ENCODE results near the gene TTC23L. TPM values are rescaled to one million over a fixed set of nuclear protein-coding genes. Genes with fewer than 3 reads are reported as not detected.
A peak's percentile ranks its signal among the peaks of the same experiment; 100 is the strongest.
"Not testable (repeated sequence)": the region's sequence is repeated elsewhere in the genome, so short reads cannot be mapped to it uniquely, and the experiment has no call there.

TTC23L gene
- total RNA-seq, 1 donor from 2014 or later: not detected

GRCh38 chr5:34916518-34916917, 77.6 kb downstream of the TTC23L start:
- intact Hi-C loops (cut with DNase I): loop anchor here (5.0 kb wide), 1 partner anchor 259 kb away; the partner anchor contains the start of gene RAI14
- Histone ChIP-seq H3K9me3 (no peaks in the 10 kb centered on the region), H3K27me3 (no peaks in the 10 kb centered on the region), H3K4me1 (peaks cover 0 to 18% of the 10 kb centered on the region in 2 donors), H3K4me3 (peak overlapping the region; percentile 89 to 93), H3K36me3 (peaks cover 13 to 20% of the 10 kb centered on the region in 2 donors), H3K27ac (no peak overlapping the region)
- no peak for TF ChIP-seq CTCF (IDR thresholded peaks at IDR 0.05)
- DNase-seq (ENCODE audit: low spot score in 2 of 2): no peak

GRCh38 chr5:34918025-34918424, 79.1 kb downstream of the TTC23L start:
- no peak for DNase-seq (ENCODE audit: low spot score in 2 of 2)
- Histone ChIP-seq H3K4me3 (no peak overlapping the region), H3K4me1 (peaks cover 0 to 18% of the 10 kb centered on the region in 2 donors), H3K36me3 (peaks cover 23 to 31% of the 10 kb centered on the region in 2 donors), H3K27me3 (no peaks in the 10 kb centered on the region), H3K9me3 (no peaks in the 10 kb centered on the region), H3K27ac (no peak overlapping the region)
- intact Hi-C loops (cut with DNase I): loop anchor here (5.0 kb wide), 1 partner anchor 261 kb away; the partner anchor contains the start of gene RAI14
- TF ChIP-seq CTCF (IDR thresholded peaks at IDR 0.05): no peak

- intact Hi-C loops (cut with DNase I): loop anchor here (5.0 kb wide), 1 partner anchor 262 kb away; the partner anchor contains the start of gene RAI14
- no peak for DNase-seq (ENCODE audit: low spot score in 2 of 2)
- H3K9me3 ChIP-seq: no peaks in the 10 kb centered on the region
- no peak overlapping the region for H3K4me3 ChIP-seq
- peaks cover 23 to 38% of the 10 kb centered on the region in 2 donors for H3K36me3 ChIP-seq
- no peaks in the 10 kb centered on the region for H3K27me3 ChIP-seq
- H3K27ac ChIP-seq: no peak overlapping the region
- peaks cover 0 to 18% of the 10 kb centered on the region in 2 donors for H3K4me1 ChIP-seq
- peak in 1 of 3 experiments; percentile 8 for TF ChIP-seq CTCF (IDR thresholded peaks at IDR 0.05)
These were observed 80.1 kb downstream of the TTC23L start for GRCh38 chr5:34919077-34919476.

GRCh38 chr5:34923256-34923655, 84.3 kb downstream of the TTC23L start:
- H3K27me3 ChIP-seq; H3K27ac ChIP-seq; intact Hi-C loops (cut with DNase I); H3K4me3 ChIP-seq; H3K4me1 ChIP-seq; H3K9me3 ChIP-seq; DNase-seq (ENCODE audit: low spot score in 2 of 2): not testable (repeated sequence)
- peaks cover 40 to 55% of the 10 kb centered on the region in 2 donors for H3K36me3 ChIP-seq

- Histone ChIP-seq H3K4me3 (no peak overlapping the region), H3K4me1 (peaks cover 0 to 3% of the 10 kb centered on the region in 2 donors), H3K9me3 (no peaks in the 10 kb centered on the region), H3K36me3 (peaks cover 40 to 55% of the 10 kb centered on the region in 2 donors), H3K27ac (peak overlapping the region in 1 of 2 donors; percentile 31), H3K27me3 (no peaks in the 10 kb centered on the region)
- intact Hi-C loops (cut with DNase I): no loop called here
- no peak for TF ChIP-seq CTCF (IDR thresholded peaks at IDR 0.05)
- DNase-seq (ENCODE audit: low spot score in 2 of 2): no peak
These were observed 84.9 kb downstream of the TTC23L start for GRCh38 chr5:34923694-34924461.

- Histone ChIP-seq H3K9me3 (no peaks in the 10 kb centered on the region), H3K27ac (peak overlapping the region in 1 of 2 donors; percentile 31), H3K4me1 (peaks cover 0 to 3% of the 10 kb centered on the region in 2 donors), H3K36me3 (peaks cover 40 to 55% of the 10 kb centered on the region in 2 donors), H3K4me3 (no peak overlapping the region), H3K27me3 (no peaks in the 10 kb centered on the region)
- no peak for DNase-seq (ENCODE audit: low spot score in 2 of 2)
- intact Hi-C loops (cut with DNase I): no loop called here
- no peak for TF ChIP-seq CTCF (IDR thresholded peaks at IDR 0.05)
These were observed 85.5 kb downstream of the TTC23L start for GRCh38 chr5:34924462-34924765.
